GM12801 (cell line): ENCODE data around the gene ASF1B.

Experiments used
- TF ChIP-seq, protein P1 (sequence below): IDR thresholded peaks from one replicate; pipeline ENCODE4 v1.5.1; 2011; ENCODE audit warnings: control low read depth; ENCODE audit not compliant: insufficient read length; ENCODE audit errors: extremely low read depth

ASF1B gene

DNA sequence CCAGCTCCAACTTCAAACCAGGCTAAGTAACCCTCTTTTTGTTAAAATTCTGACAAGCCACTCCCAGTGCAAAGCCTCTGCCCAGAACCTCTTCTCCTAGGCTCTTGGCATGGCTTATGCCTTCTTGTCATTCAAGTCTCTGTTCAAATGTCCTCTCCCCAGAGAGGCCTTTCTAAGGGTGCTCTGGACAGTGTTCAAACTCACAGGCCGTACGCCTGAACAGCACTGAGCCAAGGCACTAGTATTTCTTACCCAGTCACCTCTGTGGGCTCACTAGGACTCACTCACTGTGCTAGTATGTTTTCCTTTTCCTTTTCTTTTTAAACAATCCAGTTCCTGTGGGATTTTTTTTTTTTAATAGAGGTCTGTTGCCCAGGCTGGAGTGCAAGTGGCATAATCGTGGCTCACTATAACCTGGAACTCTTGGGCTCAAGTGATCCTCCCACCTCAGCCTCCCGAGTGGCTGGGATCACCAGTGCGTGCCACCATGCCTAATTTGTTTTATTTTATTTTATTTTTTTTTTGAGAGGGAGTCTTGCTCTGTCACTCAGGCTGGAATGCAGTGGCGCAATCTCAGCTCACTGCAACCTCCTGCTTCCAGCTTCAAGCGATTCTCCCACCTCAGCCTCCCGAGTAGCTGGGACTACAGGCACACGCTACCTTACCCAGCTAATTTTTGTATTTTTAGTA, 2.3 kb upstream of the ASF1B start:
- TF ChIP-seq, protein P1, sequence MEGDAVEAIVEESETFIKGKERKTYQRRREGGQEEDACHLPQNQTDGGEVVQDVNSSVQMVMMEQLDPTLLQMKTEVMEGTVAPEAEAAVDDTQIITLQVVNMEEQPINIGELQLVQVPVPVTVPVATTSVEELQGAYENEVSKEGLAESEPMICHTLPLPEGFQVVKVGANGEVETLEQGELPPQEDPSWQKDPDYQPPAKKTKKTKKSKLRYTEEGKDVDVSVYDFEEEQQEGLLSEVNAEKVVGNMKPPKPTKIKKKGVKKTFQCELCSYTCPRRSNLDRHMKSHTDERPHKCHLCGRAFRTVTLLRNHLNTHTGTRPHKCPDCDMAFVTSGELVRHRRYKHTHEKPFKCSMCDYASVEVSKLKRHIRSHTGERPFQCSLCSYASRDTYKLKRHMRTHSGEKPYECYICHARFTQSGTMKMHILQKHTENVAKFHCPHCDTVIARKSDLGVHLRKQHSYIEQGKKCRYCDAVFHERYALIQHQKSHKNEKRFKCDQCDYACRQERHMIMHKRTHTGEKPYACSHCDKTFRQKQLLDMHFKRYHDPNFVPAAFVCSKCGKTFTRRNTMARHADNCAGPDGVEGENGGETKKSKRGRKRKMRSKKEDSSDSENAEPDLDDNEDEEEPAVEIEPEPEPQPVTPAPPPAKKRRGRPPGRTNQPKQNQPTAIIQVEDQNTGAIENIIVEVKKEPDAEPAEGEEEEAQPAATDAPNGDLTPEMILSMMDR, result no peak

DNA sequence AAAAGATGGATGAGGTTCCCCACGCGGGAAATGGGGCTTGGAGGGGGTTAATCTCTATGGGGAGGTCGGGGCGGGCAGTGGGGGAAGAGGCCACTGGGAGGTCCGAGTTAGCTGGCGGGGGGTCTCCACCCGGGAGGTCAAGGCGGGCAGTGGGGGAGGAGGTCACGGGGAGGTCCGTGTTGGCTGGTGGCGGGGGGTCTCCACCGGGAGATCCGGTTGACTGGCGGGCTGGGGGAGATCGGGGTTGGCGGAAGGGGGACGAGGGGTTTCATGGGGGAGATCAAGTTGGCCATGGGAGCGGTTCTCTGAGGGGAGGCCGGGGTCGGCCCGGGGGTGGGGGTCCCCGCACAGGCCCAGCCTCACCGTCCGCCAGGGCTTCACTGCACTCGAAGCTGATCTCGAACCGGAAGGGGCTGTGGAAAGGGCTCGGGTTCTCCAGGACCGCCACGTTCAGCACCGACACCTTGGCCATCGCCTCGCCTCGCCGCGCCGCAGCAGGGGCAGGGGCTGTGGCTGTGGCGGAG, 342 bp downstream of the ASF1B start:
- TF ChIP-seq, protein P1, result no peak

DNA sequence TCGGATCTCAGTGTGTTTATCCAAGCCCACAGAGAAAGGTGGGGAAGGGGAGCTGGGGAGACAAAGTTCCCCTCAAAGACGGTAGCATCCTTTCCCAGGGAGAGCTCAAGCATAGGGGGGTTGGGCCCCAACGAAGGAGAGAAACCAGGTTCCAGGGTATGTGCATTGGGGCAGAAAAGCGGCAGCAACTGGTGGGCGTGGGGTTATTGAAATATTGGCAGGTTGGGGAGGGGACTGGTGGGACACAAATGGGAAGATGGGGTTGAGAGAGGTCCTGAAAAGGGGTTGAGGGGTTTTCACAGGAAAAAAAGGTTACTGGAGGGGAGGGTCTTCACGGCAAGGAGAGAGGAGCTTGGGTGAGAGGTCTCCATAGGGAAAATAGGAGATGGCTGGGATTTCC, 1.0 kb downstream of the ASF1B start:
- TF ChIP-seq, protein P1, result no peak

DNA sequence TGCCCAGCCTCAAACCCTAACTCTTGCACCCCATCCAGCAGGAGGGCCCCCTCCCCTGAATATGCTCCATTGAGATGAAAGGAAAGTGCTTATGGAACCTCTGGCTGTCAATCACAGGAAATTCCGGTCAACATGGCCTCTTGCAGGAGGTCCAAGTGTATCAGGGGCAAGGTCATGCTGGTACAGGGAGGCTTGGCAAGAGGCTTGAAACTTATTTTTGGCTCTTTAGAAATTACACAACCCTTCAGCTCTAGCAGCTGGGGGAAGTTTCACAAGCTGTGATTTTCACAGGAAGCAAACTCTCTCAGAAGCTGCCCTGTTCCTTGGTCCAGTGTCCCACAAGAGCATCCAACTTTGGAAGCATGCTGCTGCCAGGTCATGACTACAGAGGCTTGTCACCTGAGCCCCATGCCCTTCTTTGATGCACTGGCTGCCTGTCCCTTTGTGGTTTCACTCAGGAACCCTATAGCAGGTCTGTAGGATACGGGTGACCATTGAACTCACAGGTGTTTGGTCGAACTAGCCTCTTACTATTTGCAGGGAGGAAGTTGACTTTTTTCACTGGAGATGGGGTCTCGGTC, 8.4 kb downstream of the ASF1B start:
- TF ChIP-seq, protein P1, result no peak

DNA sequence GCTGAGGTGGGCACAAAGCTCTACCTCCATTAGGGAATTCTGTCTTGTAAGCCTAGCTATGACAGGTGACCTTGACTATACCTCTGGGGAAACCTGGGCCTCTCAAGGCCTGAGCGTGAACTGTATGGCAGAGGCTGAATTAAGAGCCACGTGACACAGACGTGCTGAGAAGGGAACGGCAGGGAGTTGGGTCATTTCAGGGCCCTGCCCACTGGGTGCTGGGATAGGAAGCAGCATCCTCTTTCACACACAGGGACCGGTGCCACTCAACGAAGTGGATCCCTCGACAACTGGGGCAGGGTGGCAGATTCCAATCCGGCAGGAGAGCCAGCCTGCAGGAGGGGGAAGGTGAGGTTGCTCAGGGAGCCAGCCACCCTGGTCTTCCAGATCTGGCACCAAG, 9.2 kb downstream of the ASF1B start:
- TF ChIP-seq, protein P1, result no peak

DNA sequence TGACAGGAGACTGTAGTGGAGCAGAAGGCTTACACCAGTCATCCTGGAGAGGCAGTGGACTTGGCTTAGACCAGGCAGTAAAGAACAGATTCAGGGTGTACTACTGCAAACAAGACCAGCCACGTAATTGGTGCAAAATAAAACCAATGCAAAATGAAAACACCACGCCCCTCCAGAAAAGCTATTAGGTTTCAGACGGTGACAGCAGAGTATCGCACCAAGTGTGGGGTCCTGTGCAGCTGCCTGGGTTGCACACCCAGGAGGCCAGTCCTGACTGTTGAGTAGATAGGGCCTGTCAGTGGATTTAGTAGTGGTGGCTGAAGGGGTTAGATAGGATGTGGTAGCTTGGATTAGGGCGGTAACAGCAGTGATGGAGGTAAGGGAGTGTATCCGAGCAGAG, 13.5 kb downstream of the ASF1B start:
- TF ChIP-seq, protein P1, result no peak

DNA sequence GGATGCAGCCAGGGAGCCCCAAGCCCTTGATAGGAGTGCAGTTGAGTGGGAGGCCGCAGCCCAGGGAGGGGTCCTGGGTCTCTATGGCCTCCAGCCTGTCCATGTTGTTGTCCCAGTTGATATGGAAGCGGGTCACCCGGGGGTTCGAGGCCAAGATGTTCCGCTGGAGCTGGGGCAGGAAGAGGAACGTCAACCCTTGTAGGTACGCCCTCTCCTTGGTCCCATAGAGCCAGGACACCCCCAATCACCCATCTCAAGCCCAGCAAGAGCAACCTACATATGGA, 15.9 kb downstream of the ASF1B start:
- TF ChIP-seq, protein P1, result no peak
